HuH-7.5 (cell line): ENCODE results near the gene LIMK2.
"Not testable (repeated sequence)": the region's sequence is repeated elsewhere in the genome, so short reads cannot be mapped to it uniquely, and the experiment has no call there.

Source experiments
- DNase-seq: peaks from one replicate; pipeline ENCODE4 v3.0.0; 2011; ENCODE audit warnings: low spot score

The LIMK2 gene

DNA sequence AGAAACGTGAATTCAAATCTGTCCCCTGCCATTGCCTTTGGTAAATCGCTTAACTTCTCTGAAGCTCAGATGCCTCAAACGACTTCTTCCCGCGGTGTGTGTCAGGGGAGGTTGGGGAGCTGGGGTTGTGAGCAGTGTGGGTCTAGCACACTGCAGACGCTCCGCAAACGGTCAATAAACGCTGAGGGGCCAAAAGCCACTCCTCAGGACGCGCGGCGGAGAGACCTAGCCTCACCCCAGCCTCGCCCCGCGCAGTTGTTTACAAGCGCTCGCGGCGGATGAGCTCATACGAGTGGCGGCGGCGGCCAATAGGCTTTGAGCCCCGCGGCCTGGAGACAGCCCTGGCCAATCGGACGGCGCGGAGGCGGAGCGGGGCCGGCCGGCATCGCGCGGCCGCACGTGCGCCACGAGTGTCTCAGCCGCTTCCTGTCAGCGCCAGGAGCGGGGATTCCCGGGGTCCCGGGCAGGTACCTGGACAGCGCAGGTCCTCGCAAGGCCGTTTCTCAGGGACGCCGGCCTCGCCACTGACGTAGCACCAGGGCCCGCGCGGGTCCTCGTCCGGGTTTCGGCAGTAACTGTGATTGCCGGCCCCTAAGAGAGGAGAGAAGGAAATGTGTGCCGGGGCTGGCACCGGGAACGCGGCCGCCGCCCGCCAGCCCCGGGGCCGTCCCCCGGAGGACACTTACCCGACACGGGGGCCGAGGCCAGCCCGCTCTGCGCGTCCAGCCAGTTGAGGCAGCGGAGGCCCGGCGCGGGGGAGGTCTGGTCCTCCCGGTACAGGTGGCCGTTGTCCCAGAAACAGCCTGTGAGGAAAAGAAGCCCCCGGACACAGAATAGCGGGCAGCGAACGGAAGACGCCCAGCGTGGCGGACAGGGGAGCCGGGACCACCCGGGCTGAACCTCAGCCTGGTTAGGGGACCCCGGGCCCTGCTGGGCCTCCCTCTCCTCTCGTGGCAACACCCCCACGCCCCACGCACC lies 78.7 kb downstream of the LIMK2 start:
- peak; percentile 96 for DNase-seq

DNA sequence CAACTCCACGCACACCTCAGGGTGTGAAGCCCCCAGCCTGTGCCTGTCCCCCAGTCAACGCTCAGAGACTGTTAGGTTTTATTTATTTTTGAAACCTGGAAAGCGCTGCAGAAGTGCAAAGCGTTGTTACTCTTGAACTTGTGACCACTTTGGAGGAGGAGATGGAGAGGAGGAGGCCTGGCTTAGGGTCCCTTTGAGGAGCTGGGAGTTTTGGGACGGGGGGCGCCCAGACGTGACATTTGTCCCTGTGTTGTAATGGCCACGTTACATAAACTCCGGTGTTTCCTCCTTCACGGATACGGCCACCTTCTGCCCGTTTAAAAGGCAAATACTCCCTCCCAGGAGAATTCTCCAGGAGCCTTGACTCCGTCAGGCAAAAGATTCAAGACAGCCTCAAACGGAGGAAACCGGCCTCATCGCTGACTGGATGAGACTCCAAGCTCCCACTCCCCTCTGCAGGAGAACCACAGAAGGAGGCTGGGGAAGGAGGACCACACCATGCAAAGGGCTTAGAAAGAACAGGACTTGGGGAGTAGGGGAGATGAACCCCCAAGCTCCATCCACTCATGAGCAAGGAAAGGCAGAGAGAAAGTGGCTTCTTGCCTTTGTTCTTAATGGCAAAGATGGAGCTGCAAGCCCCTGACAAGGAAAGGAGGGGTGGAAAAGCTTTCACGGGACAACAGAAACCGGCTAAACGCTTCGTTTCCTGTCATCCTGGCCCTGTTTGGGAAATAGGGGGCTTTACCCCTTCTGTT lies 79.6 kb downstream of the LIMK2 start:
- DNase-seq: no peak

DNA sequence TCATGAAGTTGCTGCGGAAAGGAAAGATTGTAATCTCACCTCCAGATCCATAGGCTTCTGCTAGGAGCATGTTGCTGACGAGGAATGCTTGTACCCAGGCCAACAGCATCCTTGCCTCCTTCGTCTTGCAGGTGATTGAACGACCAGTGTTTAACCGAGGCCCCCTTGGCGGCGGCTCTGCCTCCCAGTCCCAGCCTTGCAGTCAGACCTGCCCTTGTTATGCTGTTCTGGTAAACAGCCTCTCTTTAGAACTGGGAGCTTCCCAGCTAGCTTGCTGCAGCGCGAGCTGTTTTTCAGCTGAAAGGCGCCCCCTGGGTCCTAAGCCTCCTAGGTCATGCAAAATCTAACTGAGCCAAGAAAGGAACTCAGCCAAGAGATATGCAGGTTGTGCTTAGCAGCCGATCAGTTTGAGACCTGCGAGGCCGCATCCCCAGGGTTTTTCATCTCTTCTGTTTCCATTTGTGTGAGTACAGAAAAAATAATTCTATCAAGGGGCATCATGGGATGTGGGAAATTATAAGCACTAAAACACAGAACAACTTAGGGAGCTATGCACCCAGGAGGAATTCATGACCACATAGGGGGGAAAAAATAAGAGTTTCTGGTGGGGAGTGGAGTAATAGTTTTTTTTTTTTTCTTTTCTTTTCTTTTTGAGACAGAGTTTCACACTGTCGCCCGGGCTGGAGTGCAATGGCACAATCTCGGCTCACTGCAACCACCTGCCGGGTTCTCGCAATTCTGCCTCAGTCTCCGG lies 80.3 kb downstream of the LIMK2 start, which contains the start of gene PIK3IP1:
Gene PIK3IP1, minus strand, starts transcription at position 253 of the 754 bp plus-strand sequence. Its CDS starts 144 bp downstream, at position 109.
- peak; percentile 87 for DNase-seq

DNA sequence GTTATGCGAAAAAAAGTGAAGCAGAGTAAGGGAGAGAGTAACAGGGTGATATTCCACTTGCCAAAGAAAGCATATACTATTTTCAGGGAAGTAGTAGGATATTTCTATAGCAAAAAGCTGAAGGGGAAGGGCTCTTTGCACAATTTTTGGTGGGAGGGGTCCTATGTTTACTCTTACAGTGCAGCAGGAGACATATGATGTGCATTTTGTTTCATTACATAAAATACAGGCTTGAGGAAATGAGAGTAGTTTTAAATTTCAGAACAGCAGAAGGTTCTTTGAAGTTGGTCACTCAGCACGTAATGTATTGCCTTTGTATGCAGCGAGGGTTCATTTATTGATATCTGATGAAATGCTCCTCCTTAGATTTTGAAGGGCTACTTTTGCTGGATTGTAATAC lies 83.3 kb downstream of the LIMK2 start:
- DNase-seq: no peak

DNA sequence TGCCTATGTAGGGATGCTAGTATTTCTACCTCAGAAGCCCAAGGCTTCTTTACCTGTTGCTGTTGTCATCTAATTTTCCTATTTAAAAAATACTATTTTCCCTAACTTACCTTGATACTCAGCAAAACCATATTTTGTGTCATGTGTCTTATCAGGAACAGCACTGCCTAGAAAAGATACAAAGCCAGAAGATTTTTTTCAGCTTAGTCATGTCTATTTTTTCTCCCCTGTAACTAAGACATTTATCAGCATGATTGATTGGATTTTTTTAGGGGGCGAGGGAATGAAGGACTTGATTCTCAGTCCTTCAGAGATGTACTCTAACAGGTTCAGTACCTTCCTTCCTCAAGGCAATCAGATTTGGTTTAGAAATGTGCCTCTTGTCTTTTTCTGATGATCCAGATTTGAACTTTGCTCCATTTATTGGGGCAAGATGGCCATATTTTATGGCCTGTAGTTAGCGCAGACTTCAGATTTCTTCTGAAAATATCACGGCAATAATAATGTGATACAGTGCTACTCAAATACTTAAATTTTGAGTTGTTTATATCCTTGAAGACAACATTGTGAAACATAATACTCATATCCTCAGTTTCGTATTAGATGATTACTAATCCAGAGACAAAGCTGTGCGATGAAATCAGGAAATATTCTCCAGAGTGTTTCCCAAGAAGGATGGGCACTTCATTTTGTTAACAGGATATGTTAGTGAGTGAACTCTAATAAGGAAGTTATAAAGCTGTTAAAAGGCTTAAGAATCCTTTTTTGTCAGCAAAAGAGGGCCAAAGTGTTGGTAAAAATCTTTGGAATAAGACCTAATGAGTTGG lies 83.9 kb downstream of the LIMK2 start:
- DNase-seq: no peak

DNA sequence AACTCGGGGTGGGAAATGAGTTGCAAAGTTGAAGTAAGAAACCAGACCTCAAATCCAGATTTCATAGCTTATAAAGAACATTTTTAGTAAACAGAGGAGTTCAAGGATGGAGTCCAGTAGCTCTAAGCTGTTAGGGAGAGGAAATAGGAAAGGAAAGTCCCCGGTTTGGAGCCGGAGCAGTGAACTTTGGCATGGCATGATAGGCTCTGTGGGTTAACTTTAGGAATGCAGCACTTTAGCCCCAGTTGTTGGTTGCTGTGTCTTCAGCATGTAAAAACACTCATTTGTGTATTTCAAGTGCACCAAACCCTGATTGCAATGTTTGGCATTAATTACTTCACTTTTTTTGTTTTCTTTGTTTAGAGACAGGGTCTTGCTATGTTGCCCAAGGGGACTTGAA lies 88.8 kb downstream of the LIMK2 start:
- DNase-seq: no peak

DNA sequence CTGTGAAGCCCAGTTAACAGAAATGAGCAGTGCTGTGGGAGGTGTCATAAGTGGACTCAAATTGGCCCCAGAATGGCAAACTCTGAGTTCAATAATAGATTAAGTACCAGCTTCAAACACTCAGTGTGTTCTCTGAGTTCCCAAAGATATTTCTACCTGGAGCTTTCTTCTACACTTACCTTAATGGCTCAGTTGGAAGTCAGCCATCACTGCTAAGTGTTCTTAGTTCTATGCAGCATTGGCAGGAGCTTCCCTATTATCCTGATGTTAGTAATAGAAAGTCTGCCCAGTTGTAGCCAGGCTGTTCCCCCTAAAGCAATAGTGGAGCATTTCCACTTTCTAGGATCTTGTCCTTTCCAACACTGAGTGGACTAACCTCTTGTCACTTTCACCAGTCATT lies 89.9 kb downstream of the LIMK2 start:
- no peak for DNase-seq

DNA sequence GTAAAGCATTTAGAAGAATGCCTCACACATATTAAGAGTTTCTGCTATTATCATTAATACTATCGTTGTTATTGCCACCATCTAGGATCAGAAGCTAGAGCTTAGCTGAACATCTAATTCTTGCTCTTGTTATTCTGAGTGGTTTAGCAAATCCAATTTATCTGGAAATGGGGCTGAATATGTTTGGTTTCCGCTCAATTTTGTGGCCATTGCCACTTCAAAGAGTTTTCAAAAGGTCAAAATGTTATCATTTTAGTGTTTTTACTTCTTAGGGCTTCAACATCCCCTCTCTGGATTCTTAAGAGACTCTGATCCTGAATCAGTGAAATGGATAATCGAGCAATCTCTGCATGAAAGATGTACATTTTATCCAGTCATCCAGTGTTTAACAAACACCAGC lies 90.4 kb downstream of the LIMK2 start:
- no peak for DNase-seq

DNA sequence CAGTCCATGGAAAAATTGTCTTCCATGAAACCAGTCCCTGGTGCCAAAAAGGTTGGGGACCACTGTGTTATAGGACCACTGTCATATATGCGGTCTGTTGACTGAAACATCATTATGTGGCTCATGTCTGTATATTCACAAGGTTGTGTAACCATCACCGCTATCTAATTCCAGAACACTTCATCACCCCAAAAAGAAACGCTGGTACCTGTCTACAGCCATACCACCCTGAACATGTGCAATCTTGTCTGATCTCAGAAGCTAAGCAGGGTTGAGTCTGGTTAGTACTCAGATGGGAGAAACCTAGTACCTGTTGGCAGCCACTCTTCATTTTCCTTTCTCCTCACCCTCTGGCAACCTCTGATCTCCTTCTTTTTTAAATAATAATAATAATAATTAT lies 93.1 kb downstream of the LIMK2 start:
- no peak for DNase-seq

DNA sequence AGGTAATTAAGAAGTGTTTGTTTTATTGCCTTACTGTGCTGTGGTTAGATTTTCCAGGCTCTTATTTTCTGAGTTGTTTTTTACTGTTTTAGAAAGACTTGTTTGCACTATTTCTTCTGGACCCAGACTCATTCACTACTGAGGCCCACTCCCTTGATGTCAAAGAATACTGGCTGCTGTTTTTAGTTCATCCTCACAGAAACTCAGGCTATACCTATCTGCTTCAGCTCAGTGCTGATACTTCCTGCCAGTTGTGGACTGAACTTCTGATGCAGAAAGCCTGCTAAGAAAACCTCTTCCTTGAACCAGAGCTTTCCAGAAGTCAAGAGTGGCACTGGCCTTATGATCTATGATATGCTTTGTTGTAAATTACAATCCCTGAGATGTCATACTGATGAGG lies 96.1 kb downstream of the LIMK2 start:
- no peak for DNase-seq

DNA sequence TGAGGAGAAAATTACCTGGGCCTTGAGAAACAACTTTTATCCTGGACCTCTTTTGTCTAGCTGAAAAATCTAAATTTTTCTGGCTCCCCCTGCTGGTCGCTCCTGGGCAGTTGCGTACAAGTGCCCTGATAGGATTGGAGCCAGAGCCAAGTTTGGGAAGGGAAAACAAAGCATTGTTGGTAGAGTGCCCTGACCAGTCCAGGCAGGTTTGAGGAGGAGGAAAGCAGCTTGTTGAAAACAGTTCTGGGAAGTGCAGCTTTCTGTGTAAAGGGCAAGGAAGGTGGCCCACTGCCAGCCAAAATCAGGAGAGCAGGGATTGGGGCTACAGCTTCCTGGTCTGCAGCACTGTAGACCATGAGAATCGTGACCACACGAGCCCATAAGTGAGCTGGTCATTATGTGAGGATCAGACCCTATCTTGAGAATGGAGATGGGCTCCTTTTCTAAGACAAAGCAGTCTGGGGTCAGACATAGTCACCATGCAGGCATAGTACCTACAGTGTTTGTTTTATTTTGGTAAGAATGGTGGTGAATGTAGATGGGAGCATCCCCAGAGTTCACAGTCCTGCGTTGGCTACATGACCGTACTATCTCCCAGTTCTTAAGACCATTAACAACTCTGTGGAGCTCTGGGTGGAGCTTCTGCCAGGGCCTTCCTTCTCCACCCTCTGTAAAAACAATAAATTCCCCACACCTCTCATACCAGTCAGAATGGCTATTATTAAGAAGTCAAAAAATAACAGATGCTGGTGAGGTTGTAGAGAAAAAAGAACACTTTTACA lies 101.5 kb downstream of the LIMK2 start:
- DNase-seq: peak; percentile 52

DNA sequence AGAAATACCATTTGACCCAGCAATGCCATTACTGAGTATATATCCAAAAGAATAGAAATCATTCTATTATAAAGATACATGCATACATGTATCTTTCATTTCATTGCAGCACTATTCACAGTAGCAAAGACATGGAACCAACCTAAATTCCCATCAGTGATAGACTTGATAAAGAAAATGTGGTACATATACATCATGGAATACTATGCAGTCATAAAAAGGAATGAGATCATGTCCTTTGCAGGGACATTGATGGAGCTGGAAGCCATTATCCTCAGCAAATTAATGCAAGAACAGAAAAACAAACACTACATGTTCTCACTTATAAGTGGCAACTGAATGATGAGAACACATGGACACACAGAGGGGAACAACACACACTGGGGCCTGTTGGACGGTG lies 102.1 kb downstream of the LIMK2 start:
- not testable (repeated sequence) for DNase-seq

DNA sequence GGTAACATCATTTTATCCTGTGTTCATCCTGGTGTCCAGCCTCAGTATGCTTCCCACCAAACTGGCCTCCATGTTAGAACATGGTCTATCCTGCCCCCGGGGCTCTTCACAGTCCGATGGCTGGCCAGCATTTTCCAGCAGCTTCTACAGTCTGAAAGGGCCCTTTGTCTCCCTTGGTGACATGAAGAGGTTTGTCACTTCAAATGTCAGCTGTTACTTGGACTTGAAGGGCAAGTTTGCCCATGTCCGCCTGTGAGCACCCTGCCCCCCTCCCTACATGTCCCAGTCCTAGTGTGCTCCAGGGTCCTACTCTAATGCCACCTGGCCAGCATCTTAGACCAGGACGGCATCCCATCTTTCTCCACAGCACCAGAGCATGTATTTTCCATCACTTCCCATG lies 109.3 kb downstream of the LIMK2 start:
- no peak for DNase-seq

DNA sequence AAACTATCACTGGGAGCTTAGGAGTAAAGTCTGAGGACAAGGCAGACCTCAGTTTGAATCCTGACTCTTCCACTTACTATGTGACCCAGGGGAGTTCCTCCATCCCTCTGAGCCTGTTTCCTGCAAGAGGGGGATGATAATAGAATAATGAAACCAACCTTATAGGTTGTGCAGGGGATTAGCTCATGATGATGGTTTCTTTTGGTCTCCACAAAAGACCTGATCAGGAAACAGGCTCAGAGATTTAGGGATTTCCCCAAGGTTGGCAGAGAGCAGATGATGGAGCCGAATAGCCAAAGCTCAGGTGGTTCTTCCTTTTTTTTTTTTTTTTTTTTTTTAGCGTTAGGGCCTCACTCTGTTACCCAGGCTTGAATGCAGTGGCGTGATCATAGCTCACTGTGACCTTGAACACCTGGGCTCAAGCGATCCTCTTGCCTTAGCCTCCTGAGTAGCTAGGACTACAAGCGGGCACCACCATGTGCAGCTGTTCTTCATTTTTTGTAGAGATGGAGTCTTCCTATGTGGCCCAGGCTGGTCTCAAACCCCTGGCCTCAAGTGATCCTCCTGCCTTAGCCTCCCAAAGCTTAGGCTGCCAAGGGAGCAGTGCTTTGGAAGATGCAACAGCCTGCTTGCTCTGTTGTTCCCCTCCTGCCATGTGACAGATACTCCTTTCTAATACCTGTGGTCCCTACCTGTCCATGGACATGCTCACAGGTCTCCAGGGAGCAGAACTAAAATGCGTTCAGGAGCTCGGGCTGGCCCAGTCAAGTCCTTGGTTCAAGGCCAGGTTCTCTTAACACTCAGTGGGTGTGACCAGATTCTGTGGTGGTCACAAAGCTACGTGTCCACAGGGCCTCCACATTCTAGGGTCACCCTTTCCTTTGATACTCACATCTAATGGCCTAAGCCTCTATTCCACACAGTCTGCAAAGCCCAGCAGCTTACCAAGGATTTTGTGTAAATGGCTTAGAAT lies 111.8 kb downstream of the LIMK2 start:
- no peak for DNase-seq

DNA sequence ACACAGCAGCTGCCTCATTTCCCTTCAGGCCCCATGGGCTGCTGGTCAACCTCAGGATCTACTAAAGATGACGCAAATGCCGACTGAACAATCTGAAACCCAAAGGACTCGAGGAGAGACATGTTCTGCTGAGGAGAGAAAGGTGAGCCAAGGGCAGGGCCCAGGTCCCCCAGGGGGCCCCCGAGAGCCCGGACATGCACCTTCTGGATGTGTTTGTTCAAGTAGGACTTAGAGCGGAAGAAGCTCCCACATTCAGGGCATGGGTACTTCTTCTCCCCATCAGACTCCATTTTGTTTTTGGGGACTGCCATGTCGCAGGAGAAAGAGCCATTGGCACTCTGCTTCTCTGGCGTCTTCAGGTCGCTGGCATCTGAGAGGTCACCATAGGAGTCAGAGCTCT lies 114.8 kb downstream of the LIMK2 start:
- DNase-seq: no peak

DNA sequence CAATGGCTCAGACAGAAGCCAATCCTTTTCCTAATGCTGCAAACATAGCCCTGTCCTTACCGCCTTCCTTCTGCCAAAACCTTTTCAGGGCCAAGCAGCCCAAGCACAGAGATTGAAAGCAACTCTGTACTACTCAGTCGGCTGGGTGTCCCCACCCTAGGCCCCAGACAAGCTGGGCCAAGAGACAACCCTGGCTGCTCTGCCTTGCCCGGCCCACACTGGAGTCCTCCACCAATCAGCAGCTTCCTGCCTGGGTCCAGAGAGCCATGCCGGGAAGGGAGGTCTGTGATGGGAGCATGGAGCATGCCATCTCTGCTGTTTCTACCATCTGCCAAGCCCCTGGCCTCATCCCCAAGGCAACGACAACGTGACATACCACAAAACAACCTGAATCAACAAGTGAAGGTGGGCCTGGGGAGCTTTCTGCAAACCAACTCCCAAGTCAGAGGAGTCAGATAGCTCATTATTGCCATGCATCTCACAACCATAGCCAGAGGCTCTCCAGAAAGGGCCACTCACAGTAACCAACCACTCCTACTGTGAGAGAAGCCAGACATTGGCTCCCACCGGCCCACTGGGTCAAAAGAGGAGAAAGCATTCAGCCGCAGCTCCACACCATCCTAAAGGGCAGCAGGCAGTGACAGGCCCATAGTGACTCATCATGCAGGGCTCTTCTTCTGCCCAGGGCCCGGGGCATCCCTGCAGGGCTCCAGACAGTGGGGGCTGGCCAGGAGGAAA lies 115.9 kb downstream of the LIMK2 start:
- no peak for DNase-seq

DNA sequence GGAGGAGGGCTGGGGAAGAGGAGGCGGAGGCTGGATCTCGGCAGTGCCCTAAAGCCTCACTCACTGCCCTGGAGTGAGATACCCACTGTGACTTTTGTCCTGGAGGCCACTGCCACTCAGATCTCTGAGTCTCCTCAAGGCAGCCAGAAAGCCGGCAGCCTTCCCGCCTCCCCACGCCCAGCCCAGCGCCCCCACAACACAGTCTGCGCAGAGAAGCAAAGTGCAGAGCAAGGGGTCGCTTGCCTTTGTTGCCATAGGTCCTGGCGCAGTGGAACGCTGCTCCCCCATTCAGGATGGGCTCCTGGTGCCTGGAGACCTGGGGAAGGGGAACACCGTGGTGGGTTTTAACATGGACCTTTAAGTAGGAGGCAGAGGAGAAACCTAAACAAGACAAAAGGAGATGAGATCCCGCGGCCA lies 116.5 kb downstream of the LIMK2 start:
- no peak for DNase-seq

DNA sequence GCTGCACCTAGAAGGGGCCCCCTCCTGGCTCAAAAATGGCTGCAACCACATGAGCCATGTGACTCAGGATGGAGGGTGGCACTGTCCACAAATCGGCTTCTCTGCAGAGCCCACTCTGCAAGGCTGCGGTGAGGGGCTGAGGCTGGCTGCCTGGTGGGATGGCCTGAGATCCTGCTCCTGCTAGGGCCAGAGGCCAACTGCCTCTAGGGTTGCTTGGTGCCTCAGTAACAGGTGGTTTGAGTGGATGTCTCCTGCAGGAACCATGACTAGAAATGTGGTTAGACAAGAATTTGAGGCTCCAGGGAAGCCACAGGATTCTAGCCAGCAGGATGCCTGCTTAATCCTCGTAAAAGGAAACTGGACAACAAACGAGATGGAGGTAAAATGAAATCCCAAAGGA lies 116.9 kb downstream of the LIMK2 start:
- no peak for DNase-seq
